Stimulated activated CD4-positive, alpha-beta T cell treated with anti-CD3 and anti-CD28 coated beads, Interleukin-1b, Interleukin-23, amount 100 ng/mL, for 4 hours (primary cell): Measurements from ENCODE around the gene PPP2R3B.
"Not testable (repeated sequence)": the region's sequence is repeated elsewhere in the genome, so short reads cannot be mapped to it uniquely, and the experiment has no call there.

Experiments
- DNase-seq, 2 donors: peaks; one replicate each; pipeline ENCODE4 v3.0.0-alpha.2; 2020; ENCODE audit warnings: low read depth in 2 of 2

Gene PPP2R3B

DNA sequence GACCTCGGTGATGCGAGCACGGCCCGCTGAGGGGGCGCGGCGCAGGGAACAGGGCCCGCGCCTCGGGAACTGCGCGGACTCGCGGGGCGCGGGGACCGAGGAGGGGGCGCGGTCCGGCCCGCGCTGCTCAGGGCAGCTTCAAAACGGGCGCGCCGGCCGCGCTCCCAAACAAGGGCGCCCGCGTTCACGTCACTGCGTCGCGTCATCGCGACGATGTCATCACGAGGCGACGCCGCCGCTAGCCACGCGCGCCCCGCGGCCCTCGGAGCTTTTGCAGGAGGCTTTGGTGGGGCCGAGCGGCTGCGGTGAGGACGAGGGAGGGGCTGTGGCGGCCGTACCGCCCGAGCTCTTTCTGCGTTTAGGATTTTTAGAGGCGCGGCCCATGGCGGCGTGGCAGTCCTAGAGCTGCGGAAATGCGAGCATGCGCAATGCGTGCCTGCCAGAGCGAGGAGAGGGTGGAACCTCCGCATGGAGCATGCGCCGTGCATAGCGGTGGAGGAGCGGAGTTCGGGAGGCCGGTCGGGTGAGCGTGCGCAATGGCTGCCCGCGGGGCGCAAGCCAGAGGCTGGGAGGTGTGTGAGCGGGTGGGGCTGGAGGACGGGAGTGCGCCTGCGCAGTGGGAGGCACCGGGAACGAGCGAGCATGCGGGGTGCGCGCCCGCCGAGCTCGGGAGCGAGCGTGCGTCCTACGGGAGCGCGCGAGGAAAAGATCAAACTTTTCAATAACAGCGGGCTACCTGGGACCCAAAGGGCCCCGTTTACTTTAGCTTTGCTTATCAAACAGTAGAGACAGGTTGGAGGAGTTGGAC is at the start of gene PPP2R3B:
Gene PPP2R3B (minus strand): TSS at position 140 of the 808 bp plus-strand sequence. CDS start 216 bp downstream, outside the sequence.
- peak; percentile 97 to 98 for DNase-seq

GRCh38 chrX:435536-436122 is 48.9 kb upstream of the PPP2R3B start:
- no peak for DNase-seq

DNA sequence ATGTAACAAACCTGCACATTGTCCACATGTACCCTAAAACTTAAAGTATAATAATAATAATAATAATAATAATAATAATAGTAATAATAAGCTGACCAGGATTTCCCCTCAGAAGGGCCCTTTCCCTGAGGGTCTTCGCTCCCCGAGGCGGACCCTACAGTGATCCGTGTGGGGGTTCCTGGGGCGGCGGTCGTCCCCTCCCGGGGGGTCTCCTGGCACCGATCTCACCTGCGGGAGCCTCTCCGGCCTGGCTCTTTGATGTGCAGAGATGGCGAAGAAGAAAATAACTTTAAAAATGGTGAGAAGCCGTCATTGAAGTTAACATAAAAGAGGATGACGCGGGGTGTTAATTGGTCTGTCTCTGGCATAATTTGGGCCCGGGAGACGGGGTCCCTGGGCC is 48.2 kb upstream of the PPP2R3B start:
- no peak for DNase-seq

GRCh38 chrX:433771-434170 is 47.1 kb upstream of the PPP2R3B start:
- no peak for DNase-seq

DNA sequence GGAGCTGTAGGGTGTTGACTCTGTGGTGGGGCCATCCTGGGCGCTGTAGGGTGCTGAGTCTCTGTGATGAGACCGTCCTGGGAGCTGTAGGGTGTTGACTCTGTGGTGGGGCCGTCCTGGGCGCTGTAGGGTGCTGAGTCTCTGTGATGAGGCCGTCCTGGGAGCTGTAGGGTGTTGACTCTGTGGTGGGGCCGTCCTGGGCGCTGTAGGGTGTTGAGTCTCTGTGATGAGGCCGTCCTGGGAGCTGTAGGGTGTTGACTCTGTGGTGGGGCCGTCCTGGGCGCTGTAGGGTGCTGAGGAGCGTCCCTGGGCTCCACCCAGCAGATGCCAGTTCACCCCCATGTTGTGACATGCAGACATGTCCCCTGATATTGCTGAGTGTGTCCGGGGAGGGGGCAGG is 46.0 kb upstream of the PPP2R3B start:
- not testable (repeated sequence) for DNase-seq

DNA sequence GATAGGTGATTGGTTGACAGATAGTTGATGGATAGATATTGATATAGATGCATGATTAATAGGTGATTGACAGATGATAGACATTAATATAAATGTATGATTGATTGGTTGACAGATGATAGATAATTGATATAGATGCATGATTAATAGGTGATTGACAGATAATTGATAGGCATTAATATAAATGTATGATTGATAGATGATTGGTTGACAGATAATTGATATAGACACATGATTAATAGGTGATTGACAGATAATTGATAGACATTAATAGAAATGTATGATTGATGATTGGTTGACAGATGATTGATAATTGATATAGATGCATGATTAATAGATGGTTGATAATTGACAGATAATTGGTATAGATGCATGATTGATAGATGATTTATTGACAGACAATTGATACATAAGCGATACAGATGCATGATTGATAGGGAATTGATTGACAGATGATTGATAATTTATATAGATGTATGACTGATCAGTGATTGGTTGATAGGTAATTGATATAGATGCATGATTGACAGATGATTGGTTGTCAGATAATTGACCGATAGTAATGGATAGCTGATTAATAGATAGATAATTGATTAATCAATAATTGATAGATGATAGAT is 44.9 kb upstream of the PPP2R3B start:
- no peak for DNase-seq

DNA sequence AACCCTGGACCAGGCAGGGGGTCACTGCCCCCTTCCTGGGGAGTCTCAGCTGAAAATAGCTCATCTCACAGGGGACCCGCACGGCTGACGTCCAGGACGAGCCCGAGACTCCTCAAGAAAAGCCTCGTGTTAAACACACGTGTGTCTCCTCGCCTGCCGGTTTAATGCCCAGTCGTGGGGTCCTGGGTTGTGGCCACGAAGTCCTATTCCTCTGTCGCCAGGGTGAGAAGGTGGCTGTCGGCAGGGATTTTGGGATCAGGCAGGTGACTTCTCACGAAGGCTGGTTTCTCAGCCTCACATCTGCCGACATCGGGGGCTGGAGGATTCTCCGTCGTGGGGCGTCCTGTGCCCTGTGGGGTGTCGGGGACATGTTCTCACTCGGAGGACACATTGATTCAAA is 44.3 kb upstream of the PPP2R3B start:
- DNase-seq: no peak

DNA sequence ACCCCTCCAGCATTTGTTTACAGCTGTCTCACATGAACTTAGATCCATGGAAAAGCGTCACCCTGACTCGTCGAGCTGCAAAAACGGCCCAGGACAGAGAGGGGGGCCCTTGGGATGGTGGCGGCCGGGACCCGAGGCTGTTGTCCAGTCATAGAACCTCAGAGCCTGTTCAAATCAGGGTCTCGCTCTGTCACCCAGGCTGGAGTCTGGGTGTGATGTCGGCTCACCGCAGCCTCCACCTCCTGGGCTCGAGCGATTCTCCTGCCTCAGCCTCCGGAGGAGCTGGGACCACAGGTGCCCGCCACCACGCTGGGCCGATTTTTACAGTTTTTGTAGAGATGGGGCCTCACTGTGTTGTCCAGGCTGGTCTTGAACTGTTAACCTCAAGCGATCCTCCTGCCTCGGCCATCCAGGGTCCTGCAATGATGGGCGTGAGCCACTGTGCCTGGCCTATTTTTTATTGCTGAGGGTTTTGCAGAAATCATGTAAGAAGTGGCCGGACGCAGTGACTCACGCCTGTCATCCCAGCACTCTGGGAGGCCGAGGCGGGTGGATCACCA is 42.6 kb upstream of the PPP2R3B start:
- DNase-seq: no peak

DNA sequence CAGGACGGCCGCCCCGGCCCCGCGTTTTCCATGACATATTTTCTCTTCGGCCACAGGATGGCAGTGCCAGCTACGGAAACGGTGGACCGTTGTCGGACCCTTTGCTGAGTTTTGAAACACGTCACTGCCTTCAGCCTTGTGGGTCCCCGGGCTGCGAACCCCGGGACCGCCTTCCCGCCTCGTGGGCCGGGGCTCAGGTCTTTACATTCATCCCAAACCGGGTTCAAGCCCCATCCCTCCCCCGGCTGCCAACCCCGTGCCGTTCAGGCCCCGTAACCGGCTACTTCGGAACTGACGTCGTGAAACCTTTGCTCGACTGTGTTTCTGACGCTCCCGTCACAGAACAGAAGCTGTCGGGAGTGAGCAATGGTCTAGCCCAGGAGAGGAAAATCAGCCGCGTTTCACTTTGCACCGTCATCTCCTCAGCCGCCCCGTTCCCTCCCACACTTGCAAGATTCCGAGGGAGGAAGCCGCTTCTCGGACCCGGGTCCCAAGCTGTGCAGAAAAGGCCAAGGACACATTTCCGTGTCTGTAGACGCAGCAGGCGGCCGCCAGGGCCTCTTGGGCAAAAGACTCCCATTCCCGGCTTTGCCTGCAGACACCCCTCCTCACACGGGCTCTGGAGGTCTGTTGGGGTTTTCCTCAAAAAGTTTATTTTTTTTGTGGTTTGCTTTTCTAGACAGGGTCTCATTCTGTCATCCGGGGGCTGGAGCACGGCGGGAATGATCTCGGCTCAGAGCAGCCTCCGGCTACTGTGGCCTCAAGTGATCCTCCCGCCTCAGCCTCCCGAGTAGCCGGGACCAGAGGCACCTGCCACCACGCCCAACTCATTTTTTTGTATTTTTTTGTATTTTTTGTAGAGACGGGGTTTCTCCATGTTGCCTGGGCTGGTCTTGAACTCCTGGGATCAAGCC is 41.4 kb upstream of the PPP2R3B start:
- peak in 1 of 2 donors; percentile 6 for DNase-seq

- no peak for DNase-seq
These were observed 40.2 kb upstream of the PPP2R3B start for GRCh38 chrX:426881-427280.

DNA sequence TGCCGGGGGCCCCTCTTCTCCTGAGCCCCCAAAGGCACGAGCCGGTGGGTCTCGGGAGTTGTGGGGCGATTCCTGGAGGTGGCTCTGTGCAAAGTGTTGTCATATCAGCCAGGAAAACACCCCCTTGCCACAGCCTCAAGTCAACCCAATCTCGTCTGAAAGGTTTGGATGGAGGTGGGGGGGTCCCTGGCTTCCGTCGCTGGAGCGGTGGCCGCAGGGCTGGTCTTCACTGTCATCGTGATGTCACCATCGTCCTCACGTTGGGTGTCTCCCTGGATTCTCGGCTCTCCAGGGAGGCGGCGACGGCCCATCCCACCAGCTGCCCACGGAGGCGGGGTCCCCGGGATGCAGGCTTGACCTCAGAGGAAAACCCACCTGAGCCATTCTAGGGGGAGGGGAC is 38.3 kb upstream of the PPP2R3B start:
- no peak for DNase-seq

DNA sequence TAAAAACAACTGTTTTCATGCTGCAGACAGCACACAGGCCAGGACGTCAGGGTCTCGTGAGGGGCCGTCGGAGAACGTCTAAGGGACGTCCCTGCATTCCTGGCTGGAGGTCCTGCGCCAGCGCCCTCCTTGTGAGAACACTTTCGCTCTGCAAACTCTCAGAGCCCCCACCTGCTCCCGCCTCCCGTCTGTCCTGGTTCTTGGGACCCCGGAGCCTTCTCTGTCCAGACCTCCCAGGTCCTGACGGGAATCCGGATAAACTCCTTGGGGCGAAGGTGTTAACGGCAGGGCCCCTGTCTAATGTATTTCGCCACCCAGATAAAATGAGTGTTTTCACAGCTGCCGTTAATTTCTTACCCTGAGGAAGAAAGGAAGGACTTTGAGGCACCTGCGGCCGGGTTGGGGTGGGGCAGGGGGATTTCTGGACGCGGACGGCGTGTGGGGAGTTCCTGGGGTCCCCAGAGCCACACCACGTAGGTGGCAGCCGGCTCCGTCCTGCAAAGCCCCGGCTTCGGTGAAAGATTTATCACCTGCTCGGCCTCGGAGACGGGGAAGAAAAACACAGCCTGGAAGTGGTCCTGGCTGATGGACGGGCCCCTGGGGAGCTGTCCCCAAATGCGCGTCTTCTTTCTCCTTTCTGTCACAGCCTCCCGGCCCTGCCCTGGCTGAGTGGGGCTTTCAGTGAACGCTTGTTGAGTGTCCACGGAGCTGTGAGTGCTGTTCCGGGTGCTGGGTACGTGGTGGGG is 35.1 kb upstream of the PPP2R3B start:
- no peak for DNase-seq

DNA sequence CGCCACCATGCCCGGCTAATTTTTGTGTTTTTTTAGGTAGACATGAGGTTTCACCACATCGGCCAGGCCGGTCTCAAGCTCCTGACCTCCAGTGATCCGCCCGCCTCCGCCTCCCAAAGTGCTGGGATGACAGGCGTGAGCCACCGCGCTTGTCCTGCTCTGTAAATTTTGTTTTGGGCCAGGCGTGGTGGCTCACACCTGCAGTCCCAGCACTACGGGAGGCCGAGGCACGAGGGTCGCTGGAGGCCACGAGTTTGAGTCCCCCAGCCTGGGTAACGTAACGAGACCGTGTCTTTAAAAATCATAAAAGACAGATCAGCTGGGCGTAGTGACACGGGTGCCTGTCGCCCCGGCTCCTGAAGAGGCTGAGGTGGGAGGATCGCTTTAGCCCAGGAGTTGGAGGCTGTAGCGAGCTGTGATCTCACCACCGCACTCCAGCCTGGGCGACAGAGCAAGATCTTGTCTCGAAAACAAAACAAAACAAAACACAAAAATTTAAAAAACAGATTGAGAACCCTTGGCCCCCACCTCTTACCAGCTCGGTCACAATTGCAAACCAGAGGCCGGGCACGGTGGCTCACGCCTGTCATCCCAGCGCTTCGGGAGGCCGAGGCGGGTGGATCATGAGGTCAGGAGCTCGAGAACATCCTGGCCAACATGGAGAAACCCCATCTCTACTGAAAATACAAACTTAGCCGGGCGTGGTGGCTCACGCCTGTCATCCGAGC is 34.0 kb upstream of the PPP2R3B start:
- no peak for DNase-seq

GRCh38 chrX:418927-419729 is 32.4 kb upstream of the PPP2R3B start:
- no peak for DNase-seq

DNA sequence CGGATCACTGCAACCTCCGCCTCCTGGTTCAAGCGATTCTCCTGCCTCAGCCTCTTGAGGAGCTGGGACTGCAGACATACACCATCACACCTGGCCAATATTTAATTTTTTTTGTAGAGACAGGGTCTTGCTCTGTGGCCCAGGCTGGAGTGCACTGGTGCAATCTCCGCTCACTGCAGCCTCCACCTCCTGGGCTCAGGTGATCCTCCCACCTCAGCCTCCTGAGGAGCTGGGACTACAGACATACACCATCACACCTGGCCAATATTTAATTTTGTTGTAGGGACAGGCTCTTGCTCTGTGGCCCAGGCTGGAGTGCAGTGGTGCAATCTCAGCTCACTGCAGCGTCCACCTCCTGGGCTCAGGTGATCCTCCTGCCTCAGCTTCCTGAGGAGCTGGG is 28.8 kb upstream of the PPP2R3B start:
- not testable (repeated sequence) for DNase-seq

DNA sequence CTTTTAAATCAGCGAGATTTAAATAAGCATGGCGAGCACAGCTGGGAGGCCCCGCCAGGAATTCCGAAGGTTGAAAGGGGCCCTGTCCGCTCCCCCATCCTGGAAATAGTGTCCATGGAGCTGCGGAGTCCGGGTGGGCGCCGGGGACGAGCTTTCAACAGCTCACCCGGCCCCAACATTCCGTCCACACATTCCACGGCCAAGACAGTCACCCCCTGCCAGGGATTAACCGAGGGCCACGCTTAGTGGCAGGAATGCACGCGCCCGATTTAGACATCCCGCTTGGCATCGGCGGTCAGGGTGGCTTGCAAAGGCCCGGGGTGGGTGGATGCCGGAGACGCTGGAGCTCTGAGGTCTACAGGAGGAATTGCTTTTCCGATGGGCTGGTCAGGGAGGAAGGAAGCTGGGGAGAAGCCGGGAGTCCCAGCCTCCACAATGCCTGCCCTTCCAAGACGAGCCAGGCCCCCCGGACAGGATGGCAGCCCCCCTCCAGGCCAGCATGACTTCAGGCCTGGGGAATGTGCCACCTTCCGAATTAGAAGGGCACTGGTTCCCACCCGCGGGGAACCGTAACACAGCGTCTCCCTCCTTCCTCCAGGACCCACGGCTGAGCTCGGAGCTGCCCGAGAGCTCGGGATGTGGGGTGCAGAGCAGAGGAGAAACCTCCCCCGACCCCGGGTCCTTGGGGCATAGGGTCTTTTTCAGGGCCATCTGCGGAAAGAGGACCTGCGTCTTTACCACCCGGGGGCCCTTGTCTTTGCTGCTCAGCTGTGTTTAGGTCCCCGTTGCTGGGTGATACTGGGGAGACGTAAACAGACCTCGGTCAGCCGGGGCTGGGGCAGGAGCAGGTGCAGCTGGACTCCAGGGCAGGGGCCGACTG is 26.9 kb upstream of the PPP2R3B start:
- no peak for DNase-seq

DNA sequence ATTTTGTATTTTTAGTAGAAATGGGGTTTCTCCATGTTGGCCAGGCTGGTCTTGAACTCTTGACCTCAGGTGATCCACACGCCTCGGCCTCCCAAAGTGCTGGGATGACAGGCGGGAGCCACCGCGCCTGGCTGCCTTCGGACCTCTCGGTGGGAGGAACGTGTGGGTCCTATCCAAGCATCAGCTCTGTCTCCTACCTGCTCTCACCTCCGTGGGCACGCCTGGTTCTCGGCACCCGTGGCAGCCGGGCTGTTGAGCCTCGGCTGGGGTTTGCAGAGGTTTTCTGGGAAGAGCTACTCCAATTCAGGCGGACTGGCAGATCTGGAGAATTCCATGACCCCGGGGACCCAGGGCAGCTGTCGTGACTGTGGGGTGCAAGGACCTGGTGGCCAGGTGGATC is 23.6 kb upstream of the PPP2R3B start:
- DNase-seq: no peak

- no peak for DNase-seq
These were observed 18.4 kb upstream of the PPP2R3B start for GRCh38 chrX:405149-405548.
